Fibroblast of pulmonary artery (primary cell): ENCODE measurements around the gene CTNNA1.

Experiments used
- DNase-seq: peaks from one replicate; pipeline ENCODE4 v3.0.0-alpha.2; 2010; ENCODE audit warnings: low read depth
- H3K4me3 ChIP-seq: replicated peaks from 2 replicates; pipeline ENCODE4 v1.5.1; 2011; ENCODE audit warnings: low read depth, mild to moderate bottlenecking, control low read depth, low read length, moderate library complexity
- TF ChIP-seq, protein P1 (sequence below): IDR thresholded peaks from 2 replicates; pipeline ENCODE4 v1.5.1; 2011; ENCODE audit warnings: mild to moderate bottlenecking, control low read depth, low read length, inconsistent platforms; ENCODE audit errors: missing control alignments

CTNNA1 gene

DNA sequence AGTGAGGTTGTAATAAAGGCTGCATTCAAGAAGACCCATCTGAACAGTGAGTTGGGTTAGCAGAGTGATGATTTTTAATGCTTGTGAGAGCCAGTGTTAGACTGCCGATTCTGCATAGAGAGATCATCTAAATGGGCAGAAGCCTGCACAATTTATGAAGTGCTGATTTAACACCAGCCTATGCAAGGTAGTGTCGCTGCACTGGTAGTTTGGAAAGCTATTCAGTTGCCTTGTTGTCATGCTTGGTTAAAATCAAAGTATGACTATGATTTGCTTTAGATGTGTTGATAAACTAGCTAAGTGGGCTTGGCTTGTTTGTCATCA lies 122.3 kb downstream of the CTNNA1 start:
- no peak overlapping the region for H3K4me3 ChIP-seq
- no peak for DNase-seq
- TF ChIP-seq, protein P1, sequence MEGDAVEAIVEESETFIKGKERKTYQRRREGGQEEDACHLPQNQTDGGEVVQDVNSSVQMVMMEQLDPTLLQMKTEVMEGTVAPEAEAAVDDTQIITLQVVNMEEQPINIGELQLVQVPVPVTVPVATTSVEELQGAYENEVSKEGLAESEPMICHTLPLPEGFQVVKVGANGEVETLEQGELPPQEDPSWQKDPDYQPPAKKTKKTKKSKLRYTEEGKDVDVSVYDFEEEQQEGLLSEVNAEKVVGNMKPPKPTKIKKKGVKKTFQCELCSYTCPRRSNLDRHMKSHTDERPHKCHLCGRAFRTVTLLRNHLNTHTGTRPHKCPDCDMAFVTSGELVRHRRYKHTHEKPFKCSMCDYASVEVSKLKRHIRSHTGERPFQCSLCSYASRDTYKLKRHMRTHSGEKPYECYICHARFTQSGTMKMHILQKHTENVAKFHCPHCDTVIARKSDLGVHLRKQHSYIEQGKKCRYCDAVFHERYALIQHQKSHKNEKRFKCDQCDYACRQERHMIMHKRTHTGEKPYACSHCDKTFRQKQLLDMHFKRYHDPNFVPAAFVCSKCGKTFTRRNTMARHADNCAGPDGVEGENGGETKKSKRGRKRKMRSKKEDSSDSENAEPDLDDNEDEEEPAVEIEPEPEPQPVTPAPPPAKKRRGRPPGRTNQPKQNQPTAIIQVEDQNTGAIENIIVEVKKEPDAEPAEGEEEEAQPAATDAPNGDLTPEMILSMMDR, result no peak

DNA sequence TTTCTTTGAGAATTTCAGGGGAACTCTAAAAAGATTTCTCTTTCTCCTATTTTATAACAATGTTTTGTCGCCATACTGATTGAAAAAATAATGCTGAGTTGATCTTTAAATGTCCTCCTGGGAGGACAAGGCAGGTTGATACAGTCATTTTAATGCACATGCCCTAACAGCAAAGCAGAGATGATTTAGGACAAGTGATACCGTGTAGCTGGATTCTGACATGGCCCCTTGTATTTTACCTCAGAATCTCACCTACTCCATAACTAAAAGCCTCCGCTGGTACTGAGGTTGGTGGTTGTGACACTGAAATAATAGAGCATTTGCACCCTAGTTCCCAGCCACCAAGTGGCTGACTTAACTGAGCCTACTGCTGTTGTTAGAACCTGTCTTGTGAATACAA lies 122.7 kb downstream of the CTNNA1 start:
- TF ChIP-seq, protein P1, result no peak
- no peak overlapping the region for H3K4me3 ChIP-seq
- DNase-seq, result no peak

DNA sequence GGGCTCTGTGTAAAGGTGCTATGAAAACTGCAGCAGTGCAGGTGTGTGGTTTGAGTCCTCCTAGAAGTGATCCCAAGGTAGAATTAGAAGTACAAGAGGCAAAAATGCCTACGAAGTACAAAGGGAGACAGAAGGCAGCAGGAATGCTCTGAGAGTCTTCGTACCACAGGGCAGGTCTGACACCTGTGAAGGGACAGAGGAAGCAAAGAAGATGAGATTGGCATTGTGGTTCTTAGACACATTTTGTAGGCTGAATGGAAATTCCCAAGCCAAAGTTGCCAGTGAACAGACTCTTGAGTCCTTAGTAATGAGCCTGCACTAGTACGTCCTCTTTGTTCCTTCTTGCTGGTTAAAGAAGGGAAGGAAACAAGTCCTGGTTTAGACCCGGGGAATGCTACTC lies 123.6 kb downstream of the CTNNA1 start:
- no peak overlapping the region for H3K4me3 ChIP-seq
- TF ChIP-seq, protein P1, result no peak
- no peak for DNase-seq

DNA sequence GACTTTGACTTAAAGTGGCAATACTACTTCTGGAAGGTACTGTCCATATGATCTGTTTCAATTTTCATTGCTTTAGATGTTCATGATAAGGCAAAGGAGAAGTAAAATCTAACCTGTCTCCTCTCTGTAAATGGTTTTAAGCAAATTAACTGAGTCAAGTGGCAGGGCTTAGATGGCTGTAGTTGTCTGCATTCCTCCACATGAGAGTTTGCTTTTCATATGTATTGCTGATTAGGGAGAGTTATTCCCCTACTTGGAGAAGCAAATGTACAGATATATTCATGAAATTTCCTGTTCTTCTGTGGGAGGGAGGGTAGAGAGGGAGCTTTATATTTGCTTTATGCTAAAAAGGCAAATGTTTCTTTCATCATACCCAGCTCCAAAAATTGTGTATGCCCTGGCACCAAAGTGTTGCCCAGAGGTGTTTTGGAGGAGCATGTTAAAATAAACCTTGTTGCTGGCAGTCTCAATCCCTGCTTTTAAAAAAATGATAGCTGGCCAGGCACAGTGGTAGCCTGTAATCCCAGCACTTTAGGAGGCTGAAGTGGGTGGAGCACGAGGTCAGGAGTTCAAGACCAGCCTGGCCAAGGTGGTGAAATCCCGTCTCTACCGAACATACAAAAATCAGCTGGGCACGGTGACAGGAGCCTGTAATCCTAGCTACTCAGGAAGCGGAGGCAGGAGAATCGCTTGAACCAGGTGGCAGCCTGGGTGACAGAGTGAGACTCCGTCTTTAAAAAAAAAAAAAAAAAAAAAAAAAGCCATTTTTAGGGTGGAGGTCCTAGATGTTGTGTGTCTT lies 125.4 kb downstream of the CTNNA1 start:
- no peak for DNase-seq
- TF ChIP-seq, protein P1, result no peak
- no peak overlapping the region for H3K4me3 ChIP-seq

DNA sequence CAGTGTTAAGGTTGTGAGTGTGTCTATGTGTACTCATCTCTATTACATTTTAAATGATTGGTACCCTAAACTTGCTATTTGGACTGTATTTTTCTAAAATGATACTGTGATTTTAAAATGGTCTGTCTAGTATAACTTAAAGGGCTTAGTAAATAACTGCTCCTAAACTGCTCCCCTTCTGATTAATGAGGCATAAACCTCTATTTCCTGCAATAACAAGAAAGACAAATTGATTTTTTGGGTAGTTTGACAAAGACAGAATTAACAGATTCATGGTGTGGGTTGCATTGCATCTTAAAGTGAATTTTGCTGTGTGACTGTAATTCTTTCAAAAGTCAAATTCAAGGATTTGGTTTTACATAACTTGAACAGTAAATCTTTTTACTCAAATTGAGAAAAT lies 130.0 kb downstream of the CTNNA1 start:
- no peak for DNase-seq
- no peak overlapping the region for H3K4me3 ChIP-seq
- TF ChIP-seq, protein P1, result no peak

DNA sequence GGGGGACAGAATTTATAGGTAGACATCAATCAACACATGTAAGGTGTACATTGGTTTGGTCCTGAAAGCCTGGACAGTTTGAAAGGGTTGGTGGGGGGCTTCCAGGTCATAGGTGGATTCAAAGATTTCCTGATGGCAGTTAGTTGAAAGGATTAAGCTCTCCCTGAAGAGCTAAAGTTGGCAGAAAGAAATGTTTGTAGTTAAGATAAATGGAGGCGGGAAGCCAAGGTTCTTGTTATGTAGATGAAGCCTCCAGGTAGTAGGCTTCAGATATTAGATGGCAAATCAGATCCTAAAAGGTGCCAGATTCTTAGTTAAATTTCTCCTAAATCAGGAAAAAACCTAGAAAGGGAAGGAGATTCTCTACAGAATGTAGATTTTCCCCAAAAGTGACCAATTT lies 130.9 kb downstream of the CTNNA1 start:
- H3K4me3 ChIP-seq, result no peak overlapping the region
- TF ChIP-seq, protein P1, result no peak
- DNase-seq, result no peak

DNA sequence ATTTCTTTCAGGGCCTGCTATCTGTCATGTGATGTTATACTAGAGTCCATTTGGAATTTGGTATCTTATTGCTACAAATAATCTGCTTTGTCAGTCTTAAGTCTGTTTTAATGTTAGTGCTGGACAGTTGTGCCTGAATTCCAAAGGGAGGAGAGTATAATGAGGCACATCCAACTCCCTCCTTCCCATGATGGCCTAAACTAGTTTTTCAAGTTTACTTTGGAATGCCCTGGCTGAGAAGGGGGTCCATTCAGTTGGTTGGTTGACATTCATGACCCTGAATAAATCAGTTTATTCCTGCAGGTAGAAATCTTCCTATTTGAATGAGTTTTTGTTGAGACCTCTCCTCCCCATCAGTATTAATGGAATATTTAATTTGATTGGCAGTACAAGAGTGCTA lies 131.3 kb downstream of the CTNNA1 start:
- TF ChIP-seq, protein P1, result no peak
- no peak overlapping the region for H3K4me3 ChIP-seq
- no peak for DNase-seq
